Testis (tissue), 2 donors: ENCODE data around the gene FAM171A1.

Experiments used
- CTCF ChIP-seq, 3 experiments: fragments of 450-650 bp in 2 of 3; fragments of 200-600 bp in 1 of 3; sonication (generic) in 1 of 3; IDR thresholded peaks; one replicate each; pipeline ENCODE4 v1.5.1; 2016 to 2019; ENCODE audit warnings: antibody characterized with exemption in 3 of 3, mild to moderate bottlenecking in 2 of 3, moderate library complexity in 1 of 3
- POLR2A ChIP-seq: fragments of 450-650 bp; IDR thresholded peaks from one replicate; pipeline ENCODE4 v1.6.1; 2017; ENCODE audit warnings: antibody characterized with exemption, mild to moderate bottlenecking, moderate library complexity

DNA sequence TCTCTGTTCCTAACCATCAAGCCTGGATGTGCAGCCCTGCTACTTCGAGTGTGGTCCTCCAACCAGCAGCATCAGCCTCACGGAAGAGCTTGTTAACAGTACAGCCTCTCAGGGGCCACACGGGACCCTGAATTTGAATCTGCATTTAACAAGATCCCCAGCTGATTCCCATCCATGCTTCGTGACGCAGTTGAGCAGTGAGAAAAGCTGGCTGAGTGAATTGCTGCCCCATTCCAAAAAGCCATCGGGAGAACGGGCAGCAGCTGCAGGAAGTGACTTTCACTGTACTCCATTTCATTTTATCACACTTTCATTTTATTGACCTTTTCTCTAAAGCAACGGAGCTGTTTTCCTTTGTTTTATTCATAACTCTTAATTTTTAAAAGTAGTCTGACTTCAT, 22.5 kb downstream of the FAM171A1 start:
- TF ChIP-seq POLR2A = no peak
- TF ChIP-seq CTCF (IDR thresholded peaks at IDR 0.05) = no peak
